ENCODE results near the gene MEGF6.
"Not testable (repeated sequence)": the region's sequence is repeated elsewhere in the genome, so short reads cannot be mapped to it uniquely, and the experiment has no call there.

MEGF6 gene

DNA sequence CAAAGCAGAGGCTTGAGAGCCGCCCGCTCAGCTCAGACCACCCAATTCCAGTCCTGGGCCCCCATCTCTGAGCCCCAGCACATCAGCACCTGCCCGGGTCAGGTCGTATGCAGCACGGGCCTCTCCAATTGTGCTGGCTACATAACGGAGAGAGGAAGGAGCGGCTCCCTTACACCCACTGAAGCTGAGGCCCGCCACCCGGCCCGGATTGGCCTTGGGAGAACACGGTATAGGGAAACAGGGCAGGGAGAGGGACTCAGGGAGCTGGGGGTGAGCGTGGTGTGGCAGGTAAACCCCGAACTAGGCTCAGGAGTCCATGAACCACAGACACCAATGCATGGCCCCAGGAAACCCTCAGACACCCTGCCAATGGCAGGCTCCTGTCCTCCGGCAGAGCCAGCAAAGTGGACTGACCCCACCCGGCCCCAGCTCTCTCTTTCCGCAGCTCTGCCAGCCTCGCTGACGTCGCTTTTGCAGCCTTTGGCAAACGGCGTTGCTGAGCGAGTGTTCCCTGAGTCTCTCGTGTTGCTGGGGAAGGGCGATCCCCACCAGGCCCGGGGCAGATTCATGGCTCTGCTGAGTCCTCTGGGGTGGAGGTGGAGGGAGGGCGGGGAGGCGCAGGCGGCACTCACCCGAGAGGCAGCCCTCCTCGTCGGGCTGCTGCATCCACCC, 16.5 kb downstream of the MEGF6 start:
- DNase-seq = peak in 4 of 56 donors; percentile 17 to 67 (median 38)

DNA sequence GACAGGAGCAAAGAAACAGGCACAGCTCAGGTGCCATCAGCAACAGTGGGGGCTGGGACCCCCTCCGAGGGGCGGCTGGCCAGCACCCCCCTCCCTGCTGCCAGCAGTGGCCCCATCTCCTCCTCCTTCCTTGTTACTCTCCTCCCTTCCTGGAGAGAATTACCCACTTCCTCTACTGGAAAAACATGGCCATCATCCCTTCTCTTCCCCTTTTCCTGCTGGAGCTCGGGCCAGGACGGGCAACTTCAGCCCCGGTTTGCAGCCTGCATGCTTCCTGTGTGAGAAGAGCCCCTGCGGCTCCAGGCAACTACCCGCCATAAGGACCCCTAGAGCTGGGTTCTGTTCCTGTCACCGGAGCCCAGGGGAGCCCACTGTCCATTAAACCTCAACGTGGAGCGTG, 17.6 kb downstream of the MEGF6 start:
- no peak for DNase-seq

DNA sequence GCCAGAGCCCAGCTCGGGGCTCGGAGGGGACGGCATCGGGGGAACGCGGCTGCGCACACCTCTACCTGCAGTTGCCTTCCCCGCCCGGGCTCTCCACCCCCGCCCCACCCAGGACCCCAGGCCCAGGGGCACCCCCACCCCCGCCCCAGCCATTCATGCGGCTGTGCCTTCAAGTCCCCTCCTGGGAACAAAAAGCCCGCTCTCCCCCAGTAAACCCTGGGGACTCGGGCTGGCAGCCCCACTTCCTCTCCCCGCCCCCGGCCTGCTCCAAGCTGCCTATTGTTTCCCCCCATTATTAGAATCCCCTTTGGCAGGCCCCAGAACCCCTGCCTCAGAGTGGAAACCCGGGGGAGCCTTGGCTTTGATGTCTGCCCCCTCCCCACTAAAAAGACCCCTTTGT, 18.0 kb downstream of the MEGF6 start:
- DNase-seq = no peak

DNA sequence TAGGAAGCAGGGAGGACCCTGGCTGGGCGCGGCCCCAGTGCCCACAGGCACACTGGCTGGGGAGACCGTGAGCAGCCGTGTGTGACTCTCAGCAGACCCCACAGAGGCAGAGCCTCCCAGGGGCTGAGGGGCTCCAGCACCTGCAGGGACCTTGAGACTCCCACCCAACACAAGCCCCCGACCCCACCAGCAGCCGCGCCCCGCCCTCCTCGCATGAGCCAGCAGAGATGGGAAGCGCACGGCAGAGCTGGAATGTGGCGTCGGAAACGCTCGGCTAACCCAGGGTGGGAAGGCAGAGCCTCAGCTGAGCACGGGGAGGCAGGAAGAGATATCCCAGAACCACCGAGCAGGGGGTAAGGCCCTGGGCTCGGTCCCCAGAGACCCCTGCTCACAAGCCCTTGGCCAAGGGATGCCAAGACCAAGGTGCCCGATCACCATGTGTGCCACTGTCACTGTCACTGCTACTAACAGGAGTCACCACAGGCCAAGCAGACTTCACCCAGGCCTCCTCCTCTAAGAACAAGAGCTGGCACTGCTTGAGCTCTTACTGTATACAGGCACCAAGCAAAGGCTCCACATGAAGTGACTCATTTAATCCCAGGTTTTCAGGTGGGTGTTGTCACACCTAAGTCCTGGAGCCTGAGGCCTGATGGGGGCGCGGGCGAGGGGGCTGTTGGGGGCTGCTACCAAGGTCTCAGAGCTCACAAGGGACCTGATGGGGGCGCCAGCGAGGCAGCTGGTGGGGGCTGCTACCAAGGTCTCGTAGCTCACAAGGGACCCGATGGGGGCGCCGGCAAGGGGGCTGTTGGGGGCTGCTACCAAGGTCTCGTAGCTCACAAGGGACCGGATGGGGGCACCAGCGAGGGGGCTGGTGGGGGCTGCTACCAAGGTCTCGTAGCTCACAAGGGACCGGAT, 20.1 kb downstream of the MEGF6 start:
- DNase-seq = no peak

DNA sequence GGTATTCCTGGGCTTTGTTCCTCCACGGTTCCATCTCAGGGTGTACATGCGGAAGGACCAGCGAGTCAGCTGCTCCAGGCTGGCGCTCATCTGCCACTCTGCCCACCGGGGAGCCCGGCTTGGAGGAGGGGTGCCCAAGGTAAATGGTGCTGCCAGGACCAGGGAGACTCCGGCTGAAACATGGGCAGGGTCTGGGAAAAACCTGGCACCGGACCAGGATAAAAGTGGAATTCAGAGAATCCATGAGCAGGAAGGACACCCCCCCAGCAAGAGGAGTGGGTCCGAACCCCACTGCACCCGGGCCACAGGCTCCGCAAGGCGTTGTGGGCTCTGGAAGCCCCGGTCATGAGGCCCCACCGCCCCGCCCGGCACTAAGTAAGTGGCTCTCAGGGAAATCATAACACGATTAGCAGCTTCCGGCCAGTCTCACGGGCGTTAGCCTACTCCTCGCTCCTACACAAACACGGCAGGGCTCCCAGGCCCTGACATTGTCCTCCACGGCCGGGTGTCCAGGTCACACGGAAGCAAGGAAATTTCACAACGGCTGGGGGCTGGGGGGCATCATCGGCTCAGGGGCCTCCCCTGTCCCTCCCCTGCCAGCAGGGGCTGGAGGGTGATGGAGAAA, 21.1 kb downstream of the MEGF6 start:
- no peak for DNase-seq

DNA sequence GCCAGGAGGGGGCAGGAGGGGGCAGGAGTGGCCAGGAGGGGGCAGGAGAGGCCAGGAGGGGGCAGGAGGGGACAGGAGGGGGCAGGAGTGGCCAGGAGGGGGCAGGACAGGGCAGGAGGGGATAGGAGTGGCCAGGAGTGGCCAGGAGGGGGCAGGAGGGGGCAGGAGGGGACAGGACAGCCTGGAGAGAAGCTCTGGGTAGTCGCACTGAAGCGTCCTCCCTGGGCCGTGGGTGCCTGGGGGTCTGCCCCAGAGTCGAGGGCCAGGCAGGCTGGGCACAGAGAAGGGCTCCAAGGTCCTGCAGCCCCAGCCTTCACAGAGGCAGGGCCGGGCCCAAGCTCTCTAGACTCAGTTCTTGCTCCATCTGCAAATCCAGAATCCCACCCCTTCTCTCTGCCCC, 22.9 kb downstream of the MEGF6 start:
- DNase-seq = no peak

DNA sequence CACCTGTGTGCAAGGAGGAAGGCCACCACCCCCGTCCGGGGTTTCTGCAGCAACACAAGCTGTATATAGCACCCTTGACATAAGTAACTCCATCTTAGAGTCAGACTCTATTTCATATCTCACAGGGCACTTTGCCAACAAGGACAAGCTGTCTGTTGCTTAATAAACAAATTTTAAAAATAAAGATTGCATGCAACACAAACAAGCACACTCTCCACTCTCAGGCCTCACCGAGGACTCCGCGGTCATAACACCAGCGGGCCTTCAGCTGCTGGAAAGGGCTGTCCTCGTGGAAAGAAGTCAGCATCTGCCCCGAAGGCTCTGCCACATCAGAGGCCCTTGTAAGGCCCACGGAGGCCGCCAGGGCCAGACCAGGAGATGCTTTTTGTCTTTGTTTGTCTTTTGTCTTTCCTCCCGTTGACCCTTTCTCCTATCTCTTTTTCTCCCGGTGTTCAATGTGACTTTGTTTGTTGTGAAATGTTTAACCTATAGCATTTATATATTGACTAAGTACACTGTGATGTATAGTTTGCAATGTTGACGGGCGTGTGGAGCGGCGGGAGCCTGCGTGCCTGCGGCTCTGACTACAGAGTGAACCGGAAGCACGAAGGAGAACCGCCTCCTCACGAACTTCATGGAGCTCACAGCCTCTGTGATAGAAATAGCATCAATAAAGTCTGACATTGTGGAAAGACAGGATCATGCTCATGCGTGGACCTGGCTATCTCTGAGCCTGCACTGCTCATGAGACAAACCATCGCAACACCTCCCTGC, 24.1 kb downstream of the MEGF6 start:
- peak in 16 of 56 donors; percentile 6 to 69 (median 36) for DNase-seq

DNA sequence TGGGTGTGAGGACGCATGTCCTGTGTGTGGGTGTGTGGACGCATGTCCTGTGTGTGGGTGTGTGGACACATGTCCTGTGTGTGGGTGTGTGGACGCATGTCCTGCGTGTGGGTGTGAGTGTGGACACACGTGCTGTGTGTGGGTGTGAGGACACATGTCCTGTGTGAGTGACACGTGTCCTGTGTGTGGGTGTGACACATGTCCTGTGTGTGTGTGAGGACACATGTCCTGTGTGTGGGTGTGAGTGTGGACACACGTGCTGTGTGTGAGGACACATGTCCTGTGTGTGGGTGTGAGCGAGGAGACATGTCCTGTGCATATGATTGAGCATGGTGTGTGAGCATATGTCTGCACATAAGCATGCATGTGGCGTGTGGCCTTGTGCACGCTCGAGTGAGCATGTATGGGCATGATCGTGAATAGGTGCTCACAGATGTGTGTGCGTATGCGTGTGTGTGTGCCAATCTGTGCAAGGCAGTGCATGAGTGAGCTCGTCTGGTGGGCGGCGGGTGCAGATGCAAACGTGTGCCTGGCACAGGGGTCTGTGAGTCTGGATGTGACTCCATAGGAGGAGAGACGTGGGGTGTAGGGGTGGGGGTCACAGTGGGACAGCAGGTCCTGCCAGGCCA, 25.3 kb downstream of the MEGF6 start:
- DNase-seq = peak in 1 of 56 donors; percentile 72

DNA sequence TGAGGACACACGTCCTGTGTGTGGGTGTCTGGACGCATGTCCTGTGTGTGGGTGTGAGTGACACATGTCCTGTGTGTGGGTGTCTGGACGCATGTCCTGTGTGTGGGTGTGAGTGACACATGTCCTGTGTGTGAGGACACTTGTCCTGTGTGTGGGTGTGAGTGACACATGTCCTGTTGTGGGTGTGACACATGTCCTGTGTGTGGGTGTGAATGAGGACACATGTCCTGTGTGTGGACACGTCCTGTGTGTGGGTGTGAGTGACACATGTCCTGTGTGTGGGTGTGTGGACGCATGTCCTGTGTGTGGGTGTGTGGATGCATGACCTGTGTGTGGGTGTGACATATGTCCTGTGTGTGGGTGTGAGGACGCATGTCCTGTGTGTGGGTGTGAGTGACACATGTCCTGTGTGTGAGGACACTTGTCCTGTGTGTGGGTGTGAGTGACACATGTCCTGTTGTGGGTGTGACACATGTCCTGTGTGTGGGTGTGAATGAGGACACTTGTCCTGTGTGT, 25.9 kb downstream of the MEGF6 start:
- DNase-seq = not testable (repeated sequence)

DNA sequence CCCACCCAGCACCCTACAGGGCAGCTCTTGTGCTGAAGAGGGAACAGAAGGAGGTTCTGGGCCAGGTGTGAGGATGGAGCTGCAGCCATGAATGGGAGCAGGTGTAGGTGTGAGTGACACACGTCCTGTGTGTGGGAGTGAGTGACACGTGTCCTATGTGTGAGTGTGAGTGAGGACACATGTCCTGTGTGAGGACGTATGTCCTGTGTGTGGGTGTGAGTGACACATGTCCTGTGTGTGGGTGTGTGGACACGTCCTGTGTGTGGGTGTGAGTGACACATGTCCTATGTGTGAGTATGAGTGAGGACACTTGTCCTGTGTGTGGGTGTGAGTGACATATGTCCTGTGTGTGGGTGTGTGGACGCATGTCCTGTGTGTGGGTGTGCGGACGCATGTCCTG, 26.4 kb downstream of the MEGF6 start:
- DNase-seq = peak in 1 of 56 donors; percentile 79

DNA sequence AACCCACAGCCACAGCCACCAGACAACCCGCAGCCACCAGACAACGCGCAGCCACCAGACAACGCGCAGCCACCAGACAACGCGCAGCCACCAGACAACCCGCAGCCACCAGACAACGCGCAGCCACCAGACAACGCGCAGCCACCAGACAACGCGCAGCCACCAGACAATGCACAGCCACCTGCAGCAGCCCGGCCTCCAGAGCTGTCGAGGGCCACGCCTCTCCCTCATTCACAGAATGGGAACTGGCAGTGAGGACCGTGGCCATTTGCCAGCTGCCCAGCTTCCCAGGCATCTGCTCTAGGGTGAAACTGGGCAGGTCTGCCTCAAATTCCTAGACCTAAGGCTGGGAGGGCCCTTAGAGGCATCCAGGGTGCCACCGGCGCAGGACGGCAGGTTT, 27.6 kb downstream of the MEGF6 start:
- peak in 2 of 56 donors; percentile 22 to 33 for DNase-seq

DNA sequence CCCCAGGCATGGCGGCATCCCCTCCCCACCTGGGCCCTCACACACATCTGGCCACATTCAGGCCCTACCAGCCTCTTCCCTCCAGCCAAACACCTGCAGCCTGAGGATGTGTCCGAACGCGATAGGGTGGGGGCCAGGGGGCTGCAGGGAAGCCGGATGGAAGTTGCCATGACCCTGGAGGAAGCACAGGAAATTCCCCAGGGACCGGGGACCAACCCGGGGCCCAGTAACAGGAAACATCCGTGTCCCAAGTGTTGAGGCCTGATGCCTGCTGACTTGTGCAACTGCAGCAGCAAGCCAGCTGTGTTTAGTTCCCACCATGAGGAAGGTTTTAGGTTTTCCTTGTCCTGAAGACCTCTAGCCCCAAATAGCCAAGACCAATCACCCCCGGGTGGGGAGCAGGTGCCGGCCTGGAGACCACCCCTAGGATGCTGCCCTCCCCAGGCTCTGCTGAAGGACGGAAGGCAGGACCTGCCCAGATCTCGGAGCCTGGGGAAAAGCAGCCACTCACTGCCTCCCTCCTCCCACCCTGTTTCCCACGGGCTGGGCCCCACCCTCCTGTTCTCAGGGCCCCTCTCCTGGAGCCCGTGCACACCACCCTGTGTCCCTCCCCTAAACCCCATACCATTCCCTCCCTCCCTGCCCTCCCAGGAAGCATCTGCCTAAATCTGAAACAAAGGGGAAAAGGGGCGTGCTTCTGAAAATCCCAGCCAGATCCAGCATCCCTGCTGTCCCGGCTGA, 29.8 kb downstream of the MEGF6 start:
- DNase-seq = no peak

DNA sequence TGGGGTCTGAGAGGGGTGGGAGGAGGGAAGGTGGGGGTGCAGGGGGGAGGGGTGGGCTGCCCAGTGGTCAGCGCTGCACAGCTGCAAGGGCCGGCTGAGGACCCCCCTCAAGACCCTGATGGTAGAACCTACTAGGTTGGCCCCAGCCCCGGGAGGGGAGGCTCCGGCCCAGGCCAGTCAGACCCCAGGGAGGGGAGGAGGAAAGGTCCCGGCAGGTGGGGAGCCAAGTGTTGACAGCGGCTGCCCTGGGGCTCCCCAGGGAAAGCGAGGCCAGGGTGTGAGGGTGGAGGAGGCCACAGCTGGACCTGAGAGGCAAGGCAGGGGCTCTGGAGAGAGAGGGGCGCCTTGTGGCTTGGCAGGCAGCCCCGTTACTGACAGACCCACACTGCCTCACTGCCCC, 31.1 kb downstream of the MEGF6 start:
- no peak for DNase-seq

DNA sequence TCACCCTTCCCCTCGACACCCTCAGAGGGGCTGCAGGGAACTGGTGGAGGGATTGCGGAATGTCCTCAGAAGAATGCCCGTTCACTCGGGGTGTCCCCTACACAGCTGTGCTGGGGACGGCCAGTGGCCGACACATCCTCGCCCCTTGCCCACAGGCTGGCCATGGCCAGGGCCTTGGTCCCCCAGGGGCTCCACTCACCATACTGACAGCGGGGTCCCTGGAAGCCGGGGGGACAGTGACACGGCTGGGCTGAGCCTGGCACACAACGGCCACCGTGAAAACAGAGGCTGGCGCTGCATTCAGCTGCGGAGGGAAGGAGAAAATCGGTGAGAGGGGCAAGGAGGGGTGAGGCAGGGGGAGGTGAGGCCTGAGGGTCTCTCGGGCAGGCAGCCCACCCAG, 31.7 kb downstream of the MEGF6 start:
- no peak for DNase-seq

DNA sequence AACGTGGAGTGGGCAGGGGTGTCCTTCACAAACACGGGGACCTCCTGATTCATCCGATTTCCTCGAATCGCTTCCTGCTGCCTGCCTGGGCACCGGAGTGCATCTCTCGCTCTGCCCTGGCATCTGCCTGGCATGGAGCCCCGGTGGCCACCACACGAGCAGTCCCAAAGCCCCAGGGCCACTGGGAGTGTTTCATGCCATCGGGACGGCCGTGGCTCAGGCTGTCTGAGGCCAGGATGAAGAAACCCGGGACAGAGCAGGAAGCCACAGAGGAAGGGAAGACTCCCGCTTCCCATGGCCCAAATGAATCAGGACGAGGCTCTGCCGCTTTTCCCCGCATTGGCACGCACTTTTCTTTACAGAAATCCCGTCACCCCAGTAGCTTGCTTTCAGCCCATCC, 32.4 kb downstream of the MEGF6 start:
- no peak for DNase-seq

DNA sequence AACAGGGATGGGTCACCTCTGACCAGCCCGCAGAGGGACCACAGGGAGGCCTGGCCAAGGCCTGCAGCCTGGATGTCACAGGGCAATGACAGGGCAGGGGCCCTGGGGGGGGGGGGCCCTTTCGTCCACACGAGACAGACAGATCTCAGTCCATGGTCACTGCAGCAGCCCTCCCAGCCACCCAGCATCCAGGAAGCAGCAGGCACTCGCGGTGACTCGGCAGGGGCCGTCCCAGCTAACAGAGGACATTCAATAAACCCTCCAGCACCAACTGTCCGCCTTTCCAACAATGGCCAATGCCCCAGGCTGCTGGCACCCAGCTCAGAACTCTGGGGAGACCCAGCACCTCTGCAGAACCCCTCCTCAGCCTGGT, 32.9 kb downstream of the MEGF6 start:
- DNase-seq = no peak

DNA sequence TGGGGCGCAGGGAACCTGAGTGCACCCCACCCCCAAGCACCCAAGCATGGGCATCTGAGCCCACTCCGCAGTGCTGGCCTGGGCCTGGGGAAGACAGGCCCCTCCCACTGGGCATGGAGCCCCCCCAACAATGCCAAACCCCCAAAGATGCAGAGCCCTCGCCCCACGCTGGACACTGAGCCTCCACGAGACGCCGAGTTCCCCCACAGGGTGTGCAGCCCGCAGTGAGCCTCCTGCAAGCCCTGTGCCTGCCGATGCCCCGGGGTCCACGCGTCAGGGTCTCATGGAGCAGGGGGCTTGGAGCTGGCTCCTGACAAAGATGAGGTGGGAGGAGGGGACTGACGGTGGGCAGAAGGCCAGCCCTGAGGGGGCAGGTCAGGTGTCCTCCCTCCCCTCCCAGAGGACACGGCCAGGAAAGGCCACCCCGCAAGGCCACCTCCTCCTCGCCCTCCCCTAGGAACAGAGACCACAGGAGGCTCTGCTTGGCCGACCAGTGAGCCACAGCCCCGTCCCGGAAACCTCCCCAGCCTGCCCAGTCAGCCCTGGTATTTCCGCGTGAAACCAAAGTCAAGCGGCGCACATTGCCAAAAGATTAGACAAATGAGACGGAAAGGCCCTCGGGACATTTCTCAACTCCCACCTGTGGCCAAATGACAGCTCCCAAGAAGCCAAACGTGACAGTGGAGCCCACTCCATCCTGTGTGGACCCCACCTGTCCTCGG, 33.4 kb downstream of the MEGF6 start:
- no peak for DNase-seq

DNA sequence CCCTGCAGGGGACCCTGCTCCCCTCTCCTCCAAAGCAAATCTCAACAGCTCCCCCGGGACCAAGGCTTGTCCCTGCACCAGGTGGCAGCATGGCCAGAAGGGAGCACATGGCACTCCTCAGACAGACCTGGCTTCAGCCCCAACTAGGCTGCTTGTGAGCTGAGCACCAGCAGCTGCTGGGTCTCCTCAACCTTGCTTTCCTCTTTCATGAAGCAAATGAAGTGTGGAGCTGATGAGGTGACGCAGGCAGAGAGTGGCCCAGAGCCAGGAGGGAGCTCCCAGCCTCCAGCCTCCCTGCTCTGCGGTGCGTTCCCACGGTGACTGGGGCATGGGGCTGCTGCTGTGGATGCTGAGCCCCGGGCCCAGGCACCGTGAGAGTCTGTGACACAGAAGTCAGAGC, 34.0 kb downstream of the MEGF6 start:
- DNase-seq = peak in 20 of 56 donors; percentile 4 to 64 (median 30)

DNA sequence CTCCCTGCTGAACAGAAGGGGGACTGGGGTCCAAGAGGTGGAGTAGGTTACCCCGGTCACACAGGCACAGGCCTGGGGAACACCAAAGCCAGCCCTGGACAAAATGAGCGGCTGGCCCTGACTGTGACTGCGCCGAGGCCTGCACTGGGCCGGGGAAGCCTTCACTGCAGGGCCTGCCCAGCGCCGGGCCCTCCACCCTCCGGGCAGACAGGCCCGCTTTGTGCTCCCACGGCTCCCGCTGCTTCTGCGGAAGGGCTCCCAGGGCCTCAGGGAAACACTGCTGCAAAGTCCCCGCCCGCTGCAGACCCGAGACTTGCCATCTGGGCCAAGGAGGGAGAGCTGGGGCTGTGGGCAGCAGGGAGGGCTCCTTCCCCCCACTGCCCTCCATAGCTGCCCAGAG, 35.3 kb downstream of the MEGF6 start:
- DNase-seq = peak in 2 of 56 donors; percentile 29 to 33
